Muscle layer of duodenum (tissue), 2 donors: ENCODE data around the gene KLHDC3.

ENCODE experiments used
- H3K27ac ChIP-seq: one replicate; pipeline ENCODE4 v1.7.0; 2013; ENCODE audit warnings: mild to moderate bottlenecking, low read length
- H3K27me3 ChIP-seq: one replicate; pipeline ENCODE4 v1.7.0; 2013; ENCODE audit warnings: low read depth, mild to moderate bottlenecking, control low read depth, low read length
- H3K36me3 ChIP-seq, 2 donors: one replicate each; pipeline ENCODE4 v1.7.0; 2013; ENCODE audit warnings: low read length in 2 of 2, control low read depth in 1 of 2, mild to moderate bottlenecking in 1 of 2; ENCODE audit not compliant: insufficient read depth in 2 of 2, control insufficient read depth in 1 of 2
- H3K4me1 ChIP-seq, 2 donors: one replicate each; pipeline ENCODE4 v1.7.0; 2013; ENCODE audit warnings: low read length in 2 of 2, mild to moderate bottlenecking in 2 of 2, control low read depth in 1 of 2, moderate library complexity in 1 of 2; ENCODE audit not compliant: insufficient read depth in 2 of 2, control insufficient read depth in 1 of 2
- H3K4me3 ChIP-seq, 2 donors: one replicate each; pipeline ENCODE4 v1.7.0; 2013; ENCODE audit warnings: low read length in 2 of 2, low read depth in 1 of 2, mild to moderate bottlenecking in 1 of 2
- H3K9me3 ChIP-seq, 2 donors: one replicate each; pipeline ENCODE4 v1.7.0; 2013; ENCODE audit warnings: low read length in 2 of 2, control low read depth in 1 of 2, mild to moderate bottlenecking in 1 of 2; ENCODE audit not compliant: control insufficient read depth in 1 of 2
- donor health status: healthy.

Gene KLHDC3

GRCh38 chr6:43014434-43014909 is 423 bp downstream of the KLHDC3 start:
- H3K9me3 ChIP-seq: no peaks in the 10 kb centered on the region
- H3K27ac ChIP-seq: peak overlapping the region; percentile 79
- H3K27me3 ChIP-seq: no peaks in the 10 kb centered on the region
- peak overlapping the region; percentile 91 to 92 for H3K4me3 ChIP-seq
- H3K4me1 ChIP-seq: peaks cover 18 to 44% of the 10 kb centered on the region in 2 donors
- peaks cover 45 to 49% of the 10 kb centered on the region in 2 donors for H3K36me3 ChIP-seq

GRCh38 chr6:43016176-43016942 is 2.3 kb downstream of the KLHDC3 start:
- H3K27me3 ChIP-seq: no peaks in the 10 kb centered on the region
- H3K36me3 ChIP-seq: peaks cover 30 to 36% of the 10 kb centered on the region in 2 donors
- no peak overlapping the region for H3K27ac ChIP-seq
- H3K4me1 ChIP-seq: peaks cover 24 to 51% of the 10 kb centered on the region in 2 donors
- H3K4me3 ChIP-seq: no peak overlapping the region
- H3K9me3 ChIP-seq: no peaks in the 10 kb centered on the region

GRCh38 chr6:43016943-43017334 is 2.9 kb downstream of the KLHDC3 start:
- Histone ChIP-seq H3K9me3 (no peaks in the 10 kb centered on the region), H3K4me3 (no peak overlapping the region), H3K27ac (no peak overlapping the region), H3K4me1 (peaks cover 24 to 51% of the 10 kb centered on the region in 2 donors), H3K27me3 (no peaks in the 10 kb centered on the region), H3K36me3 (peaks cover 24 to 30% of the 10 kb centered on the region in 2 donors)

GRCh38 chr6:43019152-43019551 is 5.1 kb downstream of the KLHDC3 start:
- Histone ChIP-seq H3K9me3 (no peaks in the 10 kb centered on the region), H3K27ac (no peak overlapping the region), H3K4me1 (peaks cover 17 to 51% of the 10 kb centered on the region in 2 donors), H3K4me3 (no peak overlapping the region), H3K27me3 (no peaks in the 10 kb centered on the region), H3K36me3 (peaks cover 25 to 28% of the 10 kb centered on the region in 2 donors)

- no peaks in the 10 kb centered on the region for H3K9me3 ChIP-seq
- H3K27me3 ChIP-seq: no peaks in the 10 kb centered on the region
- peaks cover 17 to 42% of the 10 kb centered on the region in 2 donors for H3K4me1 ChIP-seq
- H3K36me3 ChIP-seq: peaks cover 30 to 38% of the 10 kb centered on the region in 2 donors
- no peak overlapping the region for H3K4me3 ChIP-seq
- H3K27ac ChIP-seq: peak overlapping the region; percentile 83
These were observed 6.1 kb downstream of the KLHDC3 start for GRCh38 chr6:43020052-43020705.

- Histone ChIP-seq H3K4me1 (peaks cover 15 to 36% of the 10 kb centered on the region in 2 donors), H3K36me3 (peaks cover 35 to 39% of the 10 kb centered on the region in 2 donors), H3K27me3 (no peaks in the 10 kb centered on the region), H3K9me3 (no peaks in the 10 kb centered on the region), H3K4me3 (peak overlapping the region; percentile 59 to 86), H3K27ac (peak overlapping the region; percentile 83)
These were observed 6.8 kb downstream of the KLHDC3 start for GRCh38 chr6:43020847-43021246.

- Histone ChIP-seq H3K9me3 (no peaks in the 10 kb centered on the region), H3K27ac (peak within 1 kb of the TSS; percentile 83), H3K27me3 (no peaks in the 10 kb centered on the region), H3K36me3 (peaks cover 42 to 43% of the 10 kb centered on the region in 2 donors), H3K4me3 (peak within 1 kb of the TSS; percentile 86 to 94), H3K4me1 (peaks cover 9 to 30% of the 10 kb centered on the region in 2 donors)
These were observed 7.4 kb downstream of the KLHDC3 start, which contains the start of gene RRP36 for GRCh38 chr6:43021270-43022047. RRP36 (plus strand) TSS chr6:43021623; CDS start chr6:43021655, 32 bp downstream.

GRCh38 chr6:43024436-43024835 is 10.4 kb downstream of the KLHDC3 start:
- peaks cover 6 to 17% of the 10 kb centered on the region in 2 donors for H3K4me1 ChIP-seq
- H3K27me3 ChIP-seq: no peaks in the 10 kb centered on the region
- H3K36me3 ChIP-seq: peaks cover 39 to 51% of the 10 kb centered on the region in 2 donors
- no peak overlapping the region for H3K27ac ChIP-seq
- H3K4me3 ChIP-seq: no peak overlapping the region
- no peaks in the 10 kb centered on the region for H3K9me3 ChIP-seq

GRCh38 chr6:43026365-43026764 is 12.3 kb downstream of the KLHDC3 start:
- Histone ChIP-seq H3K9me3 (no peaks in the 10 kb centered on the region), H3K27me3 (no peaks in the 10 kb centered on the region), H3K27ac (no peak overlapping the region), H3K36me3 (peaks cover 39 to 54% of the 10 kb centered on the region in 2 donors), H3K4me3 (no peak overlapping the region), H3K4me1 (peaks cover 0 to 11% of the 10 kb centered on the region in 2 donors)

- no peaks in the 10 kb centered on the region for H3K4me1 ChIP-seq
- no peaks in the 10 kb centered on the region for H3K27me3 ChIP-seq
- H3K4me3 ChIP-seq: no peak overlapping the region
- no peaks in the 10 kb centered on the region for H3K9me3 ChIP-seq
- no peak overlapping the region for H3K27ac ChIP-seq
- H3K36me3 ChIP-seq: peaks cover 38 to 71% of the 10 kb centered on the region in 2 donors
These were observed 15.1 kb downstream of the KLHDC3 start for GRCh38 chr6:43029120-43029519.

GRCh38 chr6:43032326-43032725 is 18.3 kb downstream of the KLHDC3 start:
- no peak overlapping the region for H3K4me3 ChIP-seq
- no peak overlapping the region for H3K27ac ChIP-seq
- no peaks in the 10 kb centered on the region for H3K9me3 ChIP-seq
- H3K36me3 ChIP-seq: peaks cover 23 to 62% of the 10 kb centered on the region in 2 donors
- no peaks in the 10 kb centered on the region for H3K4me1 ChIP-seq
- no peaks in the 10 kb centered on the region for H3K27me3 ChIP-seq
